Sigmoid colon (tissue), 7 donors: ENCODE measurements around the gene ERVK3-1. TPM values are rescaled to one million over a fixed set of nuclear protein-coding genes. Genes with fewer than 3 reads are reported as not detected.
A peak's percentile ranks its signal among the peaks of the same experiment; 100 is the strongest.

Experiments used
- DNase-seq: peaks from one replicate; pipeline ENCODE4 v3.0.0-alpha.2; 2019
- H3K27ac ChIP-seq, 4 donors: fragments of 200-600 bp; sonication (generic); one replicate each; pipeline ENCODE4 v1.5.1; 2016 to 2019; ENCODE audit warnings: mild to moderate bottlenecking in 1 of 4
- H3K27me3 ChIP-seq, 3 donors: fragments of 200-600 bp; sonication (generic); one replicate each; pipeline ENCODE4 v1.5.1; 2019; ENCODE audit warnings: mild to moderate bottlenecking in 1 of 3
- H3K36me3 ChIP-seq, 4 donors: fragments of 200-600 bp; sonication (generic); one replicate each; pipeline ENCODE4 v1.5.1; 2016 to 2019
- H3K4me1 ChIP-seq, 4 donors: fragments of 200-600 bp; sonication (generic); one replicate each; pipeline ENCODE4 v1.5.1; 2017 to 2019
- H3K4me3 ChIP-seq, 4 donors: fragments of 200-600 bp; sonication (generic); one replicate each; pipeline ENCODE4 v1.5.1; 2017 to 2019; ENCODE audit warnings: mild to moderate bottlenecking in 2 of 4, moderate library complexity in 1 of 4
- H3K9me3 ChIP-seq, 4 donors: fragments of 200-600 bp in 3 of 4; sonication (generic) in 3 of 4; one replicate each; pipeline versions ENCODE4 v1.5.1 to v1.6.1; 2013 to 2019
- EP300 ChIP-seq, 4 donors: sonication (generic); formaldehyde crosslinking; IDR thresholded peaks; one replicate each; pipeline ENCODE4 v1.6.1; 2017; ENCODE audit warnings: antibody characterized with exemption in 4 of 4
- POLR2A ChIP-seq, 2 donors: fragments of 450-650 bp; IDR thresholded peaks; one replicate each; pipeline ENCODE4 v1.6.1; 2016; ENCODE audit warnings: antibody characterized with exemption in 2 of 2, mild to moderate bottlenecking in 2 of 2, moderate library complexity in 2 of 2
- POLR2AphosphoS5 ChIP-seq, 4 donors: sonication (generic); formaldehyde crosslinking; IDR thresholded peaks; one replicate each; pipeline ENCODE4 v1.6.1; 2017; ENCODE audit warnings: antibody characterized with exemption in 4 of 4
- WGBS, 2 donors: extraction: QIAGEN DNeasy Blood & Tissue Kit; methylation state at CpG; one replicate each; pipeline ENCODE4 v1.1.7; 2013; 5-methylcytosine and 5-hydroxymethylcytosine counted together
- intact Hi-C: fragments of 100-400 bp; cut with DNase I; formaldehyde crosslinking; loops from one replicate; pipeline ENCODE4 v1.15.1; 2023
- polyA plus RNA-seq, 3 donors: library from polyadenylated mRNA; stranded (reverse); fragments of 200-250 nt; gene quantifications; one replicate each; pipeline ENCODE4 v1.2.3, GENCODE V29; 2013
- total RNA-seq, 4 donors: library from RNA; depleted of rRNA; stranded (reverse); fragments of >200 nt; gene quantifications; one replicate each; pipeline ENCODE4 v1.1.0, GENCODE V29; 2016
- TF ChIP-seq, protein P1 (sequence below), 4 experiments: fragments of 450-650 bp in 3 of 4; fragments of 200-600 bp in 1 of 4; IDR thresholded peaks; one replicate each; pipeline ENCODE4 v1.5.1; 2016 to 2019; ENCODE audit warnings: antibody characterized with exemption in 4 of 4, mild to moderate bottlenecking in 3 of 4, moderate library complexity in 2 of 4
- donor health status: healthy with polysubstance abuse.
- donor health status: Bipolar disorder and iron deficiency.
- donor health status: healthy.

Gene ERVK3-1
- total and polyA plus RNA-seq, 7 donors: 23.6 to 49.4 (median 41.7) TPM

DNA sequence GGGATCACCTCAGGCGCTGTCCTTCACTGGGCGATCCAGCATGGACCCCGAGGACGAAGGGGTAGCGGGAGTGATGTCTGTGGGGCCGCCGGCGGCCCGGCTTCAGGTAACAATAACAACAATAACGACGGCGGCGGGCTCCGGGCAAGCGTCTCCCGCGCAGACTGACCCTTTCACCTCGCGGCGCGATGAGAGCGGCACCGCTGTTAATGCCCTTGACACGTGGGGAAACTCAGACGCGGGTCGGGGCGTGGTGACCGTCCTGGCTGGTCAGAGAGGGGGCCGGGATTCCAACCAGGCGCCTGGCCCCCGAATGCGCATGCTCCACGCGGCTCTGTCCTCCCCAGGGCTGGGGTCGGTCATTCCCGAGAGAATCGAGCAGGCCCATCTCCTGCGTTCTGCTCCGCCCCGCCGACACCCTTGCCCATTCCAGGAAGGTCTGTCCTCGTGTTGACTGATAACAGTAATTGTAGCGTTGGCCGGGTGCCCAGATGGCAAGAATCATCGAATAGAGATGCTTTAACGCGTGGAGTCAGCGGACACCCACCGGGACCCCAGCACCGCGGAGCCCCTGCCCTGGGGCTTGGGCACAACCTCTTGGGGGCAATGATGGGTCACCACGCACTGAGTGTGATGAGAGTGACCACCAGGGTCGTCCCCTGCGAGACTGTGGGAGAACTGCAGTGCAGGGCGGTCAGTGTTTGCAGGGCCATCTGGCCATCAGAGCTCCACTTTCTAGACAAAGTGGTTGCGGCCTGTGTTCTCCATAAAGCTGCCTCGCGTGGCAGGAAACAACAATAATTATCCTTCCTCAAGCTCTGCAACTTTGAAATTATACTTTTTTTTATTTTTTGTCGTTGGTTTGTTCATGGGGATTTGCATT, 25.9 kb upstream of the ERVK3-1 start:
- Histone ChIP-seq H3K4me1 (peaks cover 0 to 23% (median 19%) of the 10 kb centered on the region in 4 donors), H3K9me3 (peaks cover 0 to 12% (median 9%) of the 10 kb centered on the region in 4 donors), H3K4me3 (peak overlapping the region; percentile 76 to 89 (median 86)), H3K27me3 (no peaks in the 10 kb centered on the region), H3K36me3 (peaks cover 0 to 17% (median 9%) of the 10 kb centered on the region in 4 donors), H3K27ac (peak overlapping the region; percentile 88 to 94 (median 90))
- peak; percentile 84 for DNase-seq
- TF ChIP-seq, protein P1, sequence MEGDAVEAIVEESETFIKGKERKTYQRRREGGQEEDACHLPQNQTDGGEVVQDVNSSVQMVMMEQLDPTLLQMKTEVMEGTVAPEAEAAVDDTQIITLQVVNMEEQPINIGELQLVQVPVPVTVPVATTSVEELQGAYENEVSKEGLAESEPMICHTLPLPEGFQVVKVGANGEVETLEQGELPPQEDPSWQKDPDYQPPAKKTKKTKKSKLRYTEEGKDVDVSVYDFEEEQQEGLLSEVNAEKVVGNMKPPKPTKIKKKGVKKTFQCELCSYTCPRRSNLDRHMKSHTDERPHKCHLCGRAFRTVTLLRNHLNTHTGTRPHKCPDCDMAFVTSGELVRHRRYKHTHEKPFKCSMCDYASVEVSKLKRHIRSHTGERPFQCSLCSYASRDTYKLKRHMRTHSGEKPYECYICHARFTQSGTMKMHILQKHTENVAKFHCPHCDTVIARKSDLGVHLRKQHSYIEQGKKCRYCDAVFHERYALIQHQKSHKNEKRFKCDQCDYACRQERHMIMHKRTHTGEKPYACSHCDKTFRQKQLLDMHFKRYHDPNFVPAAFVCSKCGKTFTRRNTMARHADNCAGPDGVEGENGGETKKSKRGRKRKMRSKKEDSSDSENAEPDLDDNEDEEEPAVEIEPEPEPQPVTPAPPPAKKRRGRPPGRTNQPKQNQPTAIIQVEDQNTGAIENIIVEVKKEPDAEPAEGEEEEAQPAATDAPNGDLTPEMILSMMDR (IDR thresholded peaks at IDR 0.05): no peak
- TF ChIP-seq EP300 (IDR thresholded peaks at IDR 0.05) (no peak), POLR2A (IDR thresholded peaks at IDR 0.05) (no peak), POLR2AphosphoS5 (IDR thresholded peaks at IDR 0.05) (no peak)
- intact Hi-C loops: loop anchor here (2.0 to 5.0 kb wide), 3 partner anchors 26 to 97 kb away; partner anchors contain the start of genes ERVK3-1, ZNF274 and ZSCAN22
- WGBS, 2 donors: 6 to 10% methylated on average over 60 of the region's 60 CpGs

DNA sequence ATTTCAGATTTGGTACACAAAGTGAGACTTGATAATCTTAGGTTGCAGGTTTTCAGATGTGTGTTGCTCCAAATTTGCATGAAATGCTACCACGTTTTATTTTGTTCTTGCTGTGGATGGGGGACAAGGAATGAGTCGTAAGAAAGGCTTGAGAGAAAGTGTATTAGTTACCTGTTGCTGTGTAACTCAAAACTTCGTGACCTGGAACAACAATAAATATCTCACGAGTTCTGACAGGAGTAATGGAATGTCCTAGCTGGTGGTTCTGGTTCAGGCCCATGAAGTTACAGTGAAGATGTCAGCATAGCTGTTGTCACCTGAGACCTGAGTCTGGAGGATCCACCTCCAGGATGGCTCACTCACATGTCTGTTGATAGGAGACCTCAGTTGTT, 25.3 kb upstream of the ERVK3-1 start:
- Histone ChIP-seq H3K27me3 (no peaks in the 10 kb centered on the region), H3K36me3 (peaks cover 0 to 16% (median 6%) of the 10 kb centered on the region in 4 donors), H3K4me3 (peak overlapping the region in 3 of 4 donors; percentile 76 to 89 (median 87)), H3K27ac (peak overlapping the region in 3 of 4 donors; percentile 88 to 94 (median 91)), H3K4me1 (peaks cover 0 to 23% (median 19%) of the 10 kb centered on the region in 4 donors), H3K9me3 (peaks cover 0 to 6% (median 4%) of the 10 kb centered on the region in 4 donors)
- 81 to 91% methylated on average over 4 of the region's 4 CpGs for WGBS, 2 donors
- intact Hi-C loops: loop anchor here (2.0 to 5.0 kb wide), 3 partner anchors 25 to 98 kb away; partner anchors contain the start of genes ERVK3-1, ZNF274 and ZSCAN22
- TF ChIP-seq EP300 (IDR thresholded peaks at IDR 0.05): no peak
- no peak for TF ChIP-seq POLR2AphosphoS5 (IDR thresholded peaks at IDR 0.05)
- TF ChIP-seq POLR2A (IDR thresholded peaks at IDR 0.05): no peak
- TF ChIP-seq, protein P1 (IDR thresholded peaks at IDR 0.05): no peak
- DNase-seq: no peak

DNA sequence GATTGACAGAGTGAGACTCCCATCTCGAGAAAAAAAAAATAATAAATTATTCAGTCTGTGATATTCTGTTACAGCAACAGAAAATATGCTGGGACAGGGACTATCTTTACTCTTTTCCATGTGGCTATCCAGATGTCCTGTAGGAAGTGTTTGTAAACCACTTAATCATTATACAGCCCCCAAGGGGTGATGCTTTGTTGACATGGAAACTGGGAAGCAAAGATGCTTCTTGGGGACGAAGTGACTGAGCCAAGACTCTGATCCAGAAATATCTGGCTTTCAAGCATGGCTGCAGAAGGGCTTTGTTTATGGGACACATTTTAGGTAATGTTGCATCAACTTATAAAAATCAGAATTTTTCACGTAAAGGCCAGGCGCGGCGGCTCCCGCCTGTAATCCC, 21.0 kb upstream of the ERVK3-1 start:
- TF ChIP-seq EP300 (IDR thresholded peaks at IDR 0.05) (no peak), POLR2A (IDR thresholded peaks at IDR 0.05) (no peak), POLR2AphosphoS5 (IDR thresholded peaks at IDR 0.05) (no peak)
- TF ChIP-seq, protein P1 (IDR thresholded peaks at IDR 0.05): no peak
- H3K4me3 ChIP-seq: no peak overlapping the region
- H3K27ac ChIP-seq: no peak overlapping the region
- H3K9me3 ChIP-seq: no peaks in the 10 kb centered on the region
- WGBS, 2 donors: 94 to 95% methylated on average over 7 of the region's 7 CpGs
- peaks cover 0 to 14% (median 13%) of the 10 kb centered on the region in 4 donors for H3K4me1 ChIP-seq
- intact Hi-C loops: no loop called here
- DNase-seq: no peak
- no peaks in the 10 kb centered on the region for H3K27me3 ChIP-seq
- H3K36me3 ChIP-seq: peaks cover 20 to 45% (median 32%) of the 10 kb centered on the region in 4 donors

DNA sequence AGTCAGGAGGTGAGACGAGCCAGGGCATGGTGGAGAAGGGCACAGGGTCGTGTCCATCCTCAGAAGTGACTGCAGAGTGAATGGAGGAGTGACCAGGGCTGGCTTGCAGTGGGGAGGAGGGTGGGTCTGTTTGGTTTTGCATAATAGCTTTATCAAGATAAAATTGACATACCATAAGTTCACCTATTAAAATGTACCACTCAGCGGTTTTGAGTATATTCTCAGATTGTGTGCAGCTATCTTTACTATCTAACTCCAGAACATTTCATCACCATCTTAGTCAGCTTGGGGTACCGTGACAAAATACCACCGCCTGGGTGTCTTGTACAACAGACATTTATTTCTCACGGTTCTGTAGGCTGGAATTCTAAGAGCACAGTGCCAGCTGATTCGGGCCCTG, 13.2 kb upstream of the ERVK3-1 start:
- Histone ChIP-seq H3K9me3 (peaks cover 0 to 22% (median 11%) of the 10 kb centered on the region in 4 donors), H3K36me3 (peaks cover 46 to 92% (median 72%) of the 10 kb centered on the region in 4 donors), H3K27ac (no peak overlapping the region), H3K4me3 (no peak overlapping the region), H3K4me1 (no peaks in the 10 kb centered on the region), H3K27me3 (no peaks in the 10 kb centered on the region)
- intact Hi-C loops: no loop called here
- DNase-seq: no peak
- no peak for TF ChIP-seq POLR2AphosphoS5 (IDR thresholded peaks at IDR 0.05)
- TF ChIP-seq, protein P1 (IDR thresholded peaks at IDR 0.05): no peak
- TF ChIP-seq EP300 (IDR thresholded peaks at IDR 0.05): no peak
- no peak for TF ChIP-seq POLR2A (IDR thresholded peaks at IDR 0.05)
- 95 to 98% methylated on average over 7 of the region's 7 CpGs for WGBS, 2 donors
